HepG2 (cell line): ENCODE results near the gene LDLRAD4.

ENCODE experiments used
- MAX ChIP-seq: IDR thresholded peaks from 2 replicates; pipeline ENCODE4 v1.6.1; 2012; ENCODE audit warnings: inconsistent platforms
- RFX3 ChIP-seq: IDR thresholded peaks from 2 replicates; pipeline ENCODE4 v1.6.1; 2016; ENCODE audit warnings: missing biosample characterization, missing genetic modification reagents
- TAF1 ChIP-seq: sonication (generic); formaldehyde crosslinking; IDR thresholded peaks from 2 replicates; pipeline ENCODE4 v1.4.0; 2020; ENCODE audit warnings: missing genetic modification reagents
- USF2 ChIP-seq, 2 experiments: sonication (generic) in 1 of 2; formaldehyde crosslinking in 1 of 2; IDR thresholded peaks; 2 replicates each; pipeline versions ENCODE4 v1.5.1 to v1.6.1; 2011 to 2020; ENCODE audit warnings: borderline replicate concordance in 1 of 2, low read depth in 1 of 2, low read length in 1 of 2, mild to moderate bottlenecking in 1 of 2, missing genetic modification reagents in 1 of 2, moderate library complexity in 1 of 2
- YY1 ChIP-seq: IDR thresholded peaks from 2 replicates; pipeline ENCODE4 v1.6.1; 2011; ENCODE audit warnings: low read length, low read depth, moderate library complexity, mild to moderate bottlenecking; ENCODE audit not compliant: insufficient read depth, insufficient replicate concordance
- ZNF800 ChIP-seq: sonication (generic); formaldehyde crosslinking; IDR thresholded peaks from 2 replicates; pipeline ENCODE4 v1.4.0; 2020; ENCODE audit warnings: missing genetic modification reagents

GRCh38 chr18:13456736-13457271 is 238.2 kb downstream of the LDLRAD4 start:
- TF ChIP-seq MAX, result no peak
- no peak for TF ChIP-seq USF2 (IDR thresholded peaks at IDR 0.05; ENCODE audit: low read depth, low read length)
- no peak for TF ChIP-seq USF2 (CRISPR knock-in tag; IDR thresholded peaks at IDR 0.05; ENCODE audit: borderline replicate concordance)
- no peak for TF ChIP-seq YY1
- TF ChIP-seq RFX3 (CRISPR knock-in tag), result no peak
- no peak for TF ChIP-seq ZNF800 (CRISPR knock-in tag)
- no peak for TF ChIP-seq TAF1 (CRISPR knock-in tag)
